RWPE2 (cell line): ENCODE data around the gene STAG2.
"Not testable (repeated sequence)": the region's sequence is repeated elsewhere in the genome, so short reads cannot be mapped to it uniquely, and the experiment has no call there.

ENCODE experiments used
- ATAC-seq: fragments of 200-7000 bp; cut with Tn5 transposase; 3 replicates; pipeline ENCODE4 v1.9.1; 2021; ENCODE audit warnings: low read depth
- DNase-seq: peaks from one replicate; pipeline ENCODE4 v3.0.0-alpha.2; 2020; ENCODE audit warnings: low spot score
- H3K27ac ChIP-seq: fragments of 450-650 bp; 2 replicates; pipeline ENCODE4 v1.5.1; 2017; ENCODE audit warnings: mild to moderate bottlenecking; ENCODE audit not compliant: poor library complexity, severe bottlenecking
- H3K27me3 ChIP-seq: fragments of 250-450 bp; sonication (Bioruptor Pico); 2 replicates; pipeline ENCODE4 v1.5.1; 2021; ENCODE audit warnings: mild to moderate bottlenecking, moderate library complexity; ENCODE audit not compliant: insufficient read depth, poor library complexity, severe bottlenecking
- H3K36me3 ChIP-seq: fragments of 250-450 bp; sonication (Bioruptor Pico); 2 replicates; pipeline ENCODE4 v1.5.1; 2020; ENCODE audit warnings: low read depth, mild to moderate bottlenecking, moderate library complexity
- H3K4me1 ChIP-seq: fragments of 250-450 bp; sonication (Bioruptor Pico); 2 replicates; pipeline ENCODE4 v1.5.1; 2021; ENCODE audit warnings: mild to moderate bottlenecking, moderate library complexity; ENCODE audit not compliant: insufficient read depth, poor library complexity, severe bottlenecking
- H3K4me3 ChIP-seq: fragments of 250-450 bp; sonication (Bioruptor Pico); 2 replicates; pipeline ENCODE4 v1.5.1; 2021; ENCODE audit warnings: mild to moderate bottlenecking, moderate library complexity; ENCODE audit not compliant: severe bottlenecking
- H3K9me3 ChIP-seq: fragments of 250-450 bp; sonication (Bioruptor Pico); 2 replicates; pipeline ENCODE4 v1.5.1; 2021; ENCODE audit warnings: mild to moderate bottlenecking, moderate library complexity; ENCODE audit not compliant: severe bottlenecking
- CTCF ChIP-seq: fragments of 450-650 bp; IDR thresholded peaks from one replicate; pipeline ENCODE4 v1.5.1; 2017; ENCODE audit warnings: mild to moderate bottlenecking, moderate library complexity; ENCODE audit not compliant: poor library complexity, severe bottlenecking

The STAG2 gene

GRCh38 chrX:124042042-124042441, 80.5 kb downstream of the STAG2 start:
- H3K27ac ChIP-seq = no peak overlapping the region

GRCh38 chrX:124045109-124045508, 83.6 kb downstream of the STAG2 start:
- TF ChIP-seq CTCF = no peak
- no peak overlapping the region for H3K27ac ChIP-seq
- H3K9me3 ChIP-seq = no peaks in the 10 kb centered on the region
- no peak overlapping the region for H3K4me3 ChIP-seq
- H3K4me1 ChIP-seq = no peaks in the 10 kb centered on the region
- peaks cover 36% of the 10 kb centered on the region for H3K36me3 ChIP-seq
- ATAC-seq (peak; percentile 54), DNase-seq (no peak)
- no peaks in the 10 kb centered on the region for H3K27me3 ChIP-seq

More at GRCh38 chrX:124042042-124042441, 80.5 kb downstream of the STAG2 start:
- no peak for ATAC-seq
- Histone ChIP-seq H3K4me1 (no peaks in the 10 kb centered on the region), H3K4me3 (no peak overlapping the region), H3K36me3 (peaks cover 30% of the 10 kb centered on the region), H3K27me3 (no peaks in the 10 kb centered on the region), H3K9me3 (no peaks in the 10 kb centered on the region)
- no peak for TF ChIP-seq CTCF
- no peak for DNase-seq

- H3K4me1 ChIP-seq, ATAC-seq, H3K4me3 ChIP-seq, H3K27ac ChIP-seq, H3K9me3 ChIP-seq, H3K27me3 ChIP-seq, DNase-seq: not testable (repeated sequence)
- peaks cover 55% of the 10 kb centered on the region for H3K36me3 ChIP-seq
Measured at GRCh38 chrX:124084417-124084816, 122.9 kb downstream of the STAG2 start.

- H3K27ac ChIP-seq = no peak overlapping the region
- TF ChIP-seq CTCF = no peak
- no peaks in the 10 kb centered on the region for H3K9me3 ChIP-seq
- no peaks in the 10 kb centered on the region for H3K4me1 ChIP-seq
- DNase-seq (no peak), ATAC-seq (no peak)
- no peaks in the 10 kb centered on the region for H3K27me3 ChIP-seq
- H3K36me3 ChIP-seq = peaks cover 55% of the 10 kb centered on the region
- no peak overlapping the region for H3K4me3 ChIP-seq
Measured at GRCh38 chrX:124085063-124085462, 123.6 kb downstream of the STAG2 start.

- H3K36me3 ChIP-seq = peaks cover 59% of the 10 kb centered on the region
- no peak overlapping the region for H3K27ac ChIP-seq
- TF ChIP-seq CTCF = no peak
- no peak for ATAC-seq
- H3K27me3 ChIP-seq = no peaks in the 10 kb centered on the region
- H3K9me3 ChIP-seq = no peaks in the 10 kb centered on the region
- DNase-seq = no peak
- no peaks in the 10 kb centered on the region for H3K4me1 ChIP-seq
- H3K4me3 ChIP-seq = no peak overlapping the region
Measured at GRCh38 chrX:124086411-124086810, 124.9 kb downstream of the STAG2 start.
